Astrocyte of the spinal cord (primary cell): ENCODE results near the gene PDK4.

Experiments used
- DNase-seq: peaks from one replicate; pipeline ENCODE4 v3.0.0; 2011; ENCODE audit warnings: low read depth, low spot score
- H3K4me3 ChIP-seq: 2 replicates; pipeline ENCODE4 v1.5.1; 2011; ENCODE audit warnings: low read depth, mild to moderate bottlenecking, low read length, moderate library complexity
- CTCF ChIP-seq: IDR thresholded peaks from 2 replicates; pipeline ENCODE4 v1.5.1; 2012; ENCODE audit warnings: low read depth, mild to moderate bottlenecking, low read length, inconsistent platforms
- in situ Hi-C: cut with HindIII; loops from 2 replicates; pipeline ENCODE4 v1.10.0; 2017; ENCODE audit warnings: low sequenced_read_pairs

Gene PDK4

GRCh38 chr7:95619921-95620320, 23.6 kb upstream of the PDK4 start:
- H3K4me3 ChIP-seq, result no peak overlapping the region
- no peak for DNase-seq
- TF ChIP-seq CTCF, result no peak
- in situ Hi-C loops, result no loop called here

GRCh38 chr7:95619517-95619916, 23.2 kb upstream of the PDK4 start:
- in situ Hi-C loops, result no loop called here
- no peak overlapping the region for H3K4me3 ChIP-seq
- no peak for TF ChIP-seq CTCF
- no peak for DNase-seq

- no peak overlapping the region for H3K4me3 ChIP-seq
- in situ Hi-C loops, result no loop called here
- no peak for TF ChIP-seq CTCF
- no peak for DNase-seq
These were observed 18.2 kb upstream of the PDK4 start for GRCh38 chr7:95614442-95614940.

- TF ChIP-seq CTCF, result no peak
- in situ Hi-C loops, result no loop called here
- H3K4me3 ChIP-seq, result no peak overlapping the region
- DNase-seq, result no peak
These were observed 14.9 kb upstream of the PDK4 start for GRCh38 chr7:95611224-95611623.

GRCh38 chr7:95609277-95609971, 13.1 kb upstream of the PDK4 start:
- in situ Hi-C loops, result no loop called here
- no peak overlapping the region for H3K4me3 ChIP-seq
- TF ChIP-seq CTCF, result no peak
- DNase-seq, result peak; percentile 67

- in situ Hi-C loops, result no loop called here
- TF ChIP-seq CTCF, result no peak
- DNase-seq, result peak; percentile 93
- peak overlapping the region; percentile 3 for H3K4me3 ChIP-seq
These were observed 12.2 kb upstream of the PDK4 start for GRCh38 chr7:95608359-95609173.
